HG03175 (cell line): ENCODE results near the gene DOCK11.
"Not testable (repeated sequence)": the region's sequence is repeated elsewhere in the genome, so short reads cannot be mapped to it uniquely, and the experiment has no call there.

ENCODE experiments used
- ATAC-seq: cut with Tn5 transposase; IDR thresholded peaks from one replicate; pipeline ENCODE4 v1.9.1; 2021; ENCODE audit warnings: mild to moderate bottlenecking, moderate library complexity; ENCODE audit not compliant: unreplicated experiment

The DOCK11 gene

DNA sequence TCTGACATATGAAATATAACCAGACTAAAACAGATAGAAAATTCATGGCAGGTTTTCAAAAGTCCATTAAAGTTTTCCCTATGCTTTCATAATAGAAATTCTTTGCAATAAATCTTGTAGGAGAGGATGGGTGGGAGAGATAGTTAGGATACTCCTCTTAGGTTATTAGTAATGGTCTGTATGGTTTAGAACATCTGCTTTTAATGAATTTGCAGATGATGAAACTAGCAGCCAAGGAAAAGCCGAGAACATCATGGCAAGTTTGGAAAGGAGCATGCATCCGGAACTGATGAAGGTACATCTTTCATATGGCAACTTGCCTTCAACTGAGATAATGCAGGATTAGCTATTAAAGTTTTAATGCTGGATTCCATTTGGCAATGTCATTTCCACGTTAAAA is 70.7 kb downstream of the DOCK11 start:
- no peak for ATAC-seq

DNA sequence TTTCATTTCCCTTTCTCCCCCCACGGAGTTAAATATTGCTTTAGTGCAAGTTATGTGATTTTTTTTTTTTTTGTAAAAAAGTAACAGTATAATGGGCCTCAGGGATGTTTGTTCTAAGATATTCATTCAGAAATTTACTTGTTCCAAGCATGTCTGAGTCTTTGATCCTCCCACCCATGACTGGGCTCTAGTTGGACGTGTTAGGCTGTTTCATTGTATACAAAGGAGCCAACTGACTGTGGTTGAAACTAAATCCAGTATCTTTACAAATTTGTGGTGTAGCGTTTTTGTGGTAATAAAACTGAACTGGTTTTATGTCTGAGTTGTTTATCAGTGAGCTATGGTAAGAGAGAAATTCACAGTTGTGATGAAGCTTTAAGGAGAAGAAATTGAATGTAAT is 74.1 kb downstream of the DOCK11 start:
- no peak for ATAC-seq

- no peak for ATAC-seq
Observed at GRCh38 chrX:118570209-118570608, 74.6 kb downstream of the DOCK11 start.

- ATAC-seq: no peak
Observed at GRCh38 chrX:118571836-118572235, 76.2 kb downstream of the DOCK11 start.

- ATAC-seq: no peak
Observed at GRCh38 chrX:118574666-118575065, 79.1 kb downstream of the DOCK11 start.

DNA sequence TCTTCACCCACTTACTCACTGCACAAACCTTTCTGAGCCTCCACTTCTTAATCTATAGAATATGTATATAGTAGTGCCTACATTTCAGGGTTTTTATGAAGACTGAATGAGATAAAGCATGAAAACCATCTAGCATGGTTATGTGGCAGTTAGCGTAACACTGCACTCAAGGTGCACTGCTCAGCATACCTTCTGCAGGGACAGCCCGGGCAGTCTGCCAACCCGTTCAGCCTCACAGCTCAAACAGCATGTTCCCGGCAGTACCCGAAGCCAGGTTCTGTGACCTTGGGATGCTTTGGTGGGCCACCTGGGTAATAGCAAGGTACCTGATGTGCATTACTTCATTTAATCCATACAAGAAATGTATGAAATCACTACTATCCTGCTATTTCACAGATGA is 81.4 kb downstream of the DOCK11 start:
- ATAC-seq: no peak

GRCh38 chrX:118579417-118579816 is 83.8 kb downstream of the DOCK11 start:
- no peak for ATAC-seq

GRCh38 chrX:118582926-118583325 is 87.3 kb downstream of the DOCK11 start:
- not testable (repeated sequence) for ATAC-seq

DNA sequence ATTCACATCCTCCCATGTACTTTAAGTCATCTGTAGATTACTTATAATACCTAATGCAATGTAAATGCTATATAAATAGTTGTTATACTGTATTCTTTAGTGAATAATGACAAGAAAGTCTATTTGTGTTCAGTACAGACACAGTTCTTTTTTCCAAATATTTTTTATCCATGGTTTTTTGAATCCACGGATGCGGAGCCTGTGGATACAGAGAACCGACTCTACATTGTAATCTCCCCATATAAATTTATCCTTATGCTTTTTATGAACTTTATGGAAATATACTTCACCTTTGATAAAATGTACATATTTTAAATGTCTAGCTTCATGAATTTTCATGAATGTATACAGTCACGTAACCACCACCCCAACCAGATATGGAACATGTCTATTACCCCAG is 88.2 kb downstream of the DOCK11 start:
- ATAC-seq: no peak

DNA sequence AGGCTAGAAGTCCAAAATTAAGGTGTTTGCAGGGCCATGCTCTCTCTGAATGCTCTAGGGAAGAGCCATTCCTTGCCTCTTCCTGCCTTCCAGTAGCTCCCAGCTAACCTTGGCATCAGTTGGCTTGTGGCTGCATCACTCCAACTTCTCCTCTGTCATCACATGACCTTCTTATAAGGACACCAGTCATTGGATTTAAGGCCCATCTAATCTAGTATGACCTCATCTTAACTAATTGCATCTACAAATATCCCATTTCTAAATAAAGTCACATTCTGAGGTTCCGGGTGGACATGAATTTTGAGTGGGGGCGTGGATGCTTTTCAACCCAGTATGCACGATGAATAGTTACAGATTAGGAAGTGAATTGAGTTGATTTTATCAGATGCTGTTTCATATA is 89.7 kb downstream of the DOCK11 start:
- ATAC-seq: no peak

DNA sequence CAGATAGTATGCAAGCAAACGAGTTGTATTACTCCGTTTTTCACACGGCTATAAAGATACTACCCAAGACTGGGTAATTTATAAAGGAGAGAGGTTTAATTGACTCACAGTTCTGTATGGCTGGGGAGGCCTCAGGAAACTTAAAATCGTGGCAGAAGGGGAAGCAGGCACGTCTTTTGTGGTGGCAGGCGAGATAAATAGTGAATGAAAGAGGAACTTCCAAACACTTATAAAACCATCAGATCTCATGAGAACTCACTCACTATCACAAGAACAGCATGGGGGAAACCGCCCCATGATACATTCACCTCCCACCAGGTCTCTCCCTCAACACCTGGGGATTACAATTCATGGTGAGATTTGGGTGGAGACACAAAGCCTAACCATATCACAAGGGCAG is 90.6 kb downstream of the DOCK11 start:
- ATAC-seq: not testable (repeated sequence)

DNA sequence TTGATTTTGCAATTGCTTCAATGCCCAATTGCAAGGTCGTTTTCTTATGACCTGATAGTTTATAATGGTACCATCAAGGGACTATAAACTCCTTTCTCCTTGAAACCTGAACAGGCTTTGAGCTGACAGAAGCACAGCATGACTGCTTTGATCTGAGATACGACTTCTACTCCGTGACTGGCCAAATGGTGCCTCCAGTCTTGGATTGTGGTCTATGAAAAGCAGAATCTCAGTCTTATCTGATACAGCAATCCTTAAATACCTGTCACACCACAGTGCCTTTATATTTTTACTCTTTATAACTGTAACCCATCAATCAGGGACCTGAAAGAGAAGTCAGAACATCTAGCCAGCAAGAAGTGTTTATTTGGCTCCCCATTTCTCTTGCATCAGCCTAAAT is 93.1 kb downstream of the DOCK11 start:
- ATAC-seq: no peak

DNA sequence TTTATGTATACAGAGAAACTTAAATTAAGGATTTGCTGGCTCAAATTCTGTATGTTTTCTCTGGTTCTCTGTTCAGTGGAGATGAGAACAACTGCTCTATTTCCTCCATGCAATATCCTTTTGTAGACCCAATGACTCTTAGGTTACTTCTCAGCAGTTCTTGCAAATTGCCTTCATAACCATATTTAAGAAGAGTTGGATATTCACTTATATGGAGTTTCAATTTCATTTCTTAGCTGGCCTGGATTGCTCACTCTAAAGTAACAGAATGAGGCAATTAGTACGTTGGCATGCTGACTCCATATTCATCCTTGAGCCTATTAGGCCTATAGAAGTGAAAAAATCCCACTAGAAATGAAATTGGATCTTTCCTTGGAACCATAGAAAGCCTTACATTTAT is 93.6 kb downstream of the DOCK11 start:
- no peak for ATAC-seq

GRCh38 chrX:118593407-118593806 is 97.8 kb downstream of the DOCK11 start:
- ATAC-seq: no peak

DNA sequence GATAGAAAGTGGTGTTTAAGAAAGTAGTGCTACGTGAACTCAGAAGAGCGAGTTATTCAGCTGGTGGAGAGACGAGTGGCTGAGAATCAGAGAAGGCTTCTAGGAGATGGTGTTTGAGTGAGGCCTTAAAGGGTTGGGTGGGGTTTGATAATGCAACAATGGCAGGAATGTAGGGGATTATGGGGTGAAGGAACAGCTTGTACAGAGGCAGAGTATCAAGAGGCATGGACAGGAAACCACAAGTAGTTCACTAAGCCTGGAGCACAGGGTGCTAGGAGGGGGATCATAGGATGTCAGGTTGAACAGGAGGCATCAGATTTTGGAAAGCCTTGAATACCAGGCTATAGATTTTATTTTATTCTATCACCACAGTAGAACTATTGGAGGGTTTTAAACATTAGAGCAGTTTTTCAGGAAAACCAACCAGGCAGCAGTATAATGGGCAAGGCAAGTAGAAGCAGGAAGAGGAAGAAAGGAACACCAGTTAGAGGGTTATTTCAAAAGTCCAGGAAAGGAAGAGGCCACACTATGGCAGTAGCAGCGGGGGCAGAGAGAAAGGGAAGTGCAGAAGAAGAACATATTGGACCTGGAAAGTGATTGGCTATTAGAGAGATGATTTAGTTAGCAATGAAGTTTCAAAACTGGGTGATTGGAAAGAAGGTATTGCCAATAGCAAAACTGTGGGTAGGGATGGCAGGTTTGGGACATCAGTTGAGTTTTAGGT is 99.2 kb downstream of the DOCK11 start:
- no peak for ATAC-seq

DNA sequence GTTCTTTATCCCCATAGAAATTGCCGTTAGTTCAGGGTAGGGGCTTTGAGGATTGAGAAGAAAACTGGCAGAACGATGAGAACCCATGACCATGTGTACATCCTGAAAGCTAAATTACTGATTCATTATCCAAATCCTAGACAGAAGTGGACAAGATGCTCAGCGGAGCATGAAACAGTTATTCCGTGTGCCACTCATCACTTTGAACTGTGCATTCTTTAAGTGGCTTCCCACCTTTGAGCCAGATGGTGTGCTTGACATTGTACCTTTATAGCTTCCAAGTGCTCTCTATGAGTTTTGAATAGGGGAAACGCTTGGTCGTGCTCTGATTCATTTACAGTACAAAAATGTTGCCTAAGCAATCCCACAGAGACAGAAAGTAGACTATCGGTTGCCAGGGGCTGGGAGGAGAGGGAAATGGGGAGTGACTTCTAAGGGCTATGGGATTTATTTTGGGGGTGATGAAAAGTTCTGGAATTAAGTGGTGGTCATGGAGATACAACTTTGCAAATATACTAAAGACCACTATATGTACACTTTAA is 100.0 kb downstream of the DOCK11 start:
- ATAC-seq: no peak

DNA sequence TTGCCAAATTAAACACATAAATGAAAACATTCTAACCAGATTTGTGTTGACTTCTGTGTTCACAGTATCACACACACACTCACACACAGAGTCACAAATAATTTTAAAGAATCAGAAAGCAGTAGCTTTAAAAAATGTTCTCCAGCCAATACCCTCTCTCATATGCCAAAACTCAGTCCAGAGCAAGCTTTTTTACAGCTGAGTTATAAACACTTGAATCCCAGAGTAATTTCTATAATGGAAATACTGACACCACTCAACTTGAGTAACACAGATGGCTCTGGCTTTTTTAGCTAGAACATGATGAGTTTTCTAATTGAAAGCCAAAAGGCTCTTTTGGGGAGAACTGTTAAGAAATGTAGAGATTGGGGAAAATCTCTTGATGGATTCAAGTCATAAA is 100.8 kb downstream of the DOCK11 start:
- no peak for ATAC-seq

DNA sequence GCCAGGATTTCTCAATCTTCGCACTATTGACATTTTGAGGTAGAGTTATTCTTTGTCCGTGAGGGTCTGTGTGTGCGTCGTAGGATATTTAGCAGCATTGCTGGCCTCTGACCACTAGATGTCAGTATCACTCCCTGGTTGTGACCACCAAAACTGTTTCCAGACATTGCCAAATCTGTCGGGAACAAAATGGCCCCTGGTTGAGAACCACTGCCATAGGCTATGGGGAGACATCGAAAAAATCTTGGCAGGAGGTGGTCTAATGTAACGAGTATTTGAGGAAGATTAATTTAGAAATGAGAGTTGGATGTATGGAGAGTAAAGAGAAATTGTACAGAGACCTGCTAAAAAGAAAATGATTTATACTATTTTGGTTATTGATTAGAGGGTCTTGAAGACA is 108.4 kb downstream of the DOCK11 start:
- no peak for ATAC-seq

GRCh38 chrX:118612290-118612689 is 116.7 kb downstream of the DOCK11 start:
- no peak for ATAC-seq

DNA sequence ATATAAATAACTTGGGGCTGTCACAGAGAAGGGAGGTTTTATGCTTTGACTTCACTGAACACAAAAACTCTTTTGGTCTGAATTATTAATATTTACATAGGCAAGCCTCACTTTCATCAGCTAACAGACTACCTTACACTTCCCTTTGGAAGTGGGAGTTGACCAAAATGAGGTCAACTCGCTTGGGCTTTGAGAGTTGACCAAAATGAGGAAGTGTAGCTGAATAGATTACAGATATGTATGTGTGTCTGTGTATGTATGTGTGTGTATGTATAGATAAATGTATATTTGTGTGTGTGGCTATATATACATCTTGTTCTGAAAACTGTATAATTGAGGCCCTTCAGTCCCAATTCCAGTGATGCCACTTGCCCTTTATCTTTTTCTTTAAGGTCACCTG is 118.5 kb downstream of the DOCK11 start:
- no peak for ATAC-seq

- no peak for ATAC-seq
Observed at GRCh38 chrX:118615141-118615540, 119.5 kb downstream of the DOCK11 start.

- no peak for ATAC-seq
Observed at GRCh38 chrX:118621081-118621759, 125.6 kb downstream of the DOCK11 start.
